SK-N-SH (cell line): Measurements from ENCODE around the gene RHOBTB1. TPM values are rescaled to one million over a fixed set of nuclear protein-coding genes. Genes with fewer than 3 reads are reported as not detected.

Experiments used
- CTCF ChIA-PET: fragments of 300-600, 350-600 bp; formaldehyde crosslinking; extraction: SDS; loops from one replicate; lab custom pipeline; 2021; lab: Yijun Ruan, JAX
- POLR2A ChIA-PET: fragments of 350-600 bp; sonication (Branson Sonifier 250); formaldehyde crosslinking; extraction: SDS; loops from one replicate; lab custom pipeline; 2020; ENCODE audit warnings: antibody characterized with exemption, inconsistent platforms; lab: Yijun Ruan, JAX
- DNase-seq: peaks from one replicate; pipeline ENCODE4 v3.0.0; 2012
- H2AFZ ChIP-seq: fragments of 200-600 bp; sonication (generic); 2 replicates; pipeline ENCODE4 v1.8.1; 2016; ENCODE audit warnings: antibody characterized with exemption, mild to moderate bottlenecking, low read depth
- H3F3A ChIP-seq: fragments of 200-600 bp; sonication (generic); replicated peaks from 2 replicates; pipeline ENCODE3; 2016; ENCODE audit warnings: antibody characterized with exemption, mild to moderate bottlenecking; ENCODE audit not compliant: insufficient read depth
- H3K27ac ChIP-seq, 2 experiments: fragments of 200-500 bp in 1 of 2; fragments of 200-600 bp in 1 of 2; sonication (Bioruptor generic) in 1 of 2; sonication (generic), shearing (Covaris generic) in 1 of 2; 2 replicates each; pipeline versions ENCODE4 v1.5.1 to v1.6.1; 2014 to 2016; ENCODE audit warnings: low read depth in 2 of 2, inconsistent platforms in 1 of 2, low read length in 1 of 2, mild to moderate bottlenecking in 1 of 2, mixed read lengths in 1 of 2
- H3K27me3 ChIP-seq: fragments of 200-600 bp; sonication (generic), shearing (Covaris generic); 2 replicates; pipeline ENCODE4 v1.6.1; 2016; ENCODE audit warnings: mixed run types; ENCODE audit not compliant: insufficient read depth
- H3K36me3 ChIP-seq, 2 experiments: fragments of 200-500 bp in 1 of 2; fragments of 200-600 bp in 1 of 2; sonication (Bioruptor generic) in 1 of 2; sonication (generic) in 1 of 2; replicated peaks in 1 of 2; 2 replicates each; pipeline versions ENCODE3 to v1.5.1; 2014 to 2016; ENCODE audit warnings: low read length in 1 of 2, mild to moderate bottlenecking in 1 of 2; ENCODE audit not compliant: insufficient read depth in 2 of 2, control insufficient read depth in 1 of 2
- H3K4me1 ChIP-seq, 2 experiments: fragments of 200-500 bp in 1 of 2; fragments of 200-600 bp in 1 of 2; sonication (Bioruptor generic) in 1 of 2; sonication (generic), shearing (Covaris generic) in 1 of 2; 2 replicates each; pipeline versions ENCODE4 v1.5.1 to v1.6.1; 2014 to 2016; ENCODE audit warnings: low read depth in 1 of 2, low read length in 1 of 2, mixed run types in 1 of 2; ENCODE audit not compliant: insufficient read depth in 2 of 2, control insufficient read depth in 1 of 2
- H3K4me2 ChIP-seq: fragments of 200-600 bp; sonication (generic), shearing (Covaris generic); 2 replicates; pipeline ENCODE4 v1.6.1; 2017; ENCODE audit warnings: mixed run types
- H3K4me3 ChIP-seq, 2 experiments: fragments of 200-500 bp in 1 of 2; fragments of 200-600 bp in 1 of 2; sonication (Bioruptor generic) in 1 of 2; sonication (generic), shearing (Covaris generic) in 1 of 2; 2 replicates each; pipeline versions ENCODE4 v1.5.1 to v1.8.1; 2014 to 2016; ENCODE audit warnings: low read depth in 2 of 2, inconsistent platforms in 1 of 2, low read length in 1 of 2, mild to moderate bottlenecking in 1 of 2, mixed read lengths in 1 of 2, moderate library complexity in 1 of 2
- H3K79me2 ChIP-seq: fragments of 200-600 bp; sonication (generic); 2 replicates; pipeline ENCODE4 v1.8.1; 2017; ENCODE audit warnings: mild to moderate bottlenecking; ENCODE audit not compliant: insufficient read depth
- H3K9ac ChIP-seq: fragments of 200-600 bp; sonication (generic); 2 replicates; pipeline ENCODE4 v1.6.1; 2017; ENCODE audit warnings: mixed run types
- H3K9me2 ChIP-seq: fragments of 200-600 bp; sonication (generic); 2 replicates; pipeline ENCODE4 v1.6.1; 2017; ENCODE audit warnings: mixed run types
- H3K9me3 ChIP-seq: fragments of 200-600 bp; sonication (generic); 2 replicates; pipeline ENCODE4 v1.6.1; 2017; ENCODE audit warnings: mixed run types, mild to moderate bottlenecking, moderate library complexity
- H4K20me1 ChIP-seq: fragments of 200-600 bp; sonication (generic); 2 replicates; pipeline ENCODE4 v1.6.1; 2017; ENCODE audit warnings: mild to moderate bottlenecking, mixed run types; ENCODE audit not compliant: insufficient read depth
- ELF1 ChIP-seq: IDR thresholded peaks from 2 replicates; pipeline ENCODE4 v1.4.0; 2012
- EP300 ChIP-seq, 2 experiments: IDR thresholded peaks; 2 replicates each; pipeline versions ENCODE4 v1.4.0 to v1.6.1; 2012; ENCODE audit warnings: borderline replicate concordance in 1 of 2, low read depth in 1 of 2, low read length in 1 of 2
- EZH2phosphoT487 ChIP-seq: fragments of 200-600 bp; sonication (generic); IDR thresholded peaks from 2 replicates; pipeline ENCODE4 v1.6.1; 2017; ENCODE audit warnings: low read depth, mixed run types, mild to moderate bottlenecking, antibody characterized with exemption, moderate library complexity, borderline replicate concordance
- FOSL2 ChIP-seq: IDR thresholded peaks from 2 replicates; pipeline ENCODE4 v1.4.0; 2012; ENCODE audit warnings: low read depth, mild to moderate bottlenecking, moderate library complexity, borderline replicate concordance
- GABPA ChIP-seq: IDR thresholded peaks from 2 replicates; pipeline ENCODE4 v1.4.0; 2012; ENCODE audit warnings: low read depth, mild to moderate bottlenecking
- GATA2 ChIP-seq: sonication (generic); formaldehyde crosslinking; IDR thresholded peaks from 2 replicates; pipeline ENCODE4 v1.5.0; 2020; ENCODE audit warnings: mild to moderate bottlenecking, missing genetic modification reagents
- JUND ChIP-seq: IDR thresholded peaks from 2 replicates; pipeline ENCODE4 v1.4.0; 2012
- MAX ChIP-seq: IDR thresholded peaks from 2 replicates; pipeline ENCODE4 v1.4.0; 2012; ENCODE audit warnings: low read depth
- MEF2A ChIP-seq: IDR thresholded peaks from 2 replicates; pipeline ENCODE4 v1.4.0; 2012; ENCODE audit warnings: low read depth, borderline replicate concordance
- MXI1 ChIP-seq: IDR thresholded peaks from 2 replicates; pipeline ENCODE4 v1.6.1; 2012; ENCODE audit warnings: mild to moderate bottlenecking, low read depth, low read length, improper control_type of control experiment
- POLR2AphosphoS5 ChIP-seq: IDR thresholded peaks from 2 replicates; pipeline ENCODE4 v1.6.1; 2012; ENCODE audit warnings: low read depth, low read length
- RCOR1 ChIP-seq: fragments of 150-350 bp; IDR thresholded peaks from 2 replicates; pipeline ENCODE4 v1.6.1; 2017; ENCODE audit warnings: antibody characterized with exemption, low read length
- SIN3A ChIP-seq: IDR thresholded peaks from 2 replicates; pipeline ENCODE4 v1.6.1; 2012; ENCODE audit warnings: low read depth, mild to moderate bottlenecking, low read length, moderate library complexity, borderline replicate concordance
- TAF1 ChIP-seq: IDR thresholded peaks from 2 replicates; pipeline ENCODE4 v1.6.1; 2012; ENCODE audit warnings: low read depth, mild to moderate bottlenecking, low read length, moderate library complexity, borderline replicate concordance
- TCF12 ChIP-seq: IDR thresholded peaks from 2 replicates; pipeline ENCODE4 v1.4.0; 2012
- TEAD4 ChIP-seq: IDR thresholded peaks from 2 replicates; pipeline ENCODE4 v1.4.0; 2012; ENCODE audit warnings: mild to moderate bottlenecking, borderline replicate concordance; ENCODE audit not compliant: insufficient read depth
- WGBS: methylation state at CpG from one replicate; pipeline ENCODE4 v1.1.6; 2017; ENCODE audit warnings: low lambda C conversion rate; 5-methylcytosine and 5-hydroxymethylcytosine counted together
- polyA plus RNA-seq, 3 experiments: library from polyadenylated mRNA; depleted of rRNA; stranded (reverse); fragments of >200 nt; gene quantifications; 2 replicates each; pipeline ENCODE4 v1.2.3, GENCODE V29; 2012
- TF ChIP-seq, protein P1 (sequence below): IDR thresholded peaks from 2 replicates; pipeline ENCODE4 v1.4.0; 2012; ENCODE audit warnings: low read depth, borderline replicate concordance
- TF ChIP-seq, protein P2 (sequence below): fragments of 150-350 bp; IDR thresholded peaks from 2 replicates; pipeline ENCODE4 v1.6.1; 2017; ENCODE audit warnings: antibody characterized with exemption, low read length, low read depth, borderline replicate concordance
- TF ChIP-seq, protein P3 (sequence below): IDR thresholded peaks from 2 replicates; pipeline ENCODE4 v1.4.0; 2012; ENCODE audit warnings: low read depth, borderline replicate concordance
- TF ChIP-seq, protein P4 (sequence below): fragments of 150-350 bp; IDR thresholded peaks from 2 replicates; pipeline ENCODE4 v1.6.1; 2016; ENCODE audit warnings: mild to moderate bottlenecking, low read depth, low read length

RHOBTB1 gene
- polyA plus RNA-seq, 1 of the 3 experiments (the other 2 are of a cell fraction): 10.5 TPM

DNA sequence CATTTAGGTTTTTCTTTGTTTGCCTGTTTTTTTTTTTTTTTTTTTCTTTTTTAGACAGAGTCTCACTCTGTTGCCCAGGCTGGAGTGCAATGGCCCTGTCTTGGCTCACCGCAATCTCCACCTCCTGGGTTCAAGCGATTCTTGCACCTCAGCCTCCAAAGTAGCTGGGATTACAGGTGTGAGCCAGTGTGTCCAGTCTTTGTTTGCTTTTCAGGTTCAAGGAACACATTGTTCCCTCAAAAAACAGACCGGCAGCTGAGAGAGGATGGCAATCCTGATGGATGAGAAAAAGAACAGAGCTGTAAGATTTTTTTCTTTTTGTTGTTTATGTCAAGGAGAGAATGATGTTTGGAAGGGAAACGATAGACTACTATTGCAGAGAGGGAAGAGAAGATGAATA lies 23.3 kb upstream of the RHOBTB1 start:
- H3K79me2 ChIP-seq: no peaks in the 10 kb centered on the region
- H3K9ac ChIP-seq: no peak overlapping the region
- no peaks in the 10 kb centered on the region for H3K9me3 ChIP-seq
- no peak overlapping the region for H3K4me3 ChIP-seq
- TF ChIP-seq SIN3A: no peak
- TF ChIP-seq, protein P1, sequence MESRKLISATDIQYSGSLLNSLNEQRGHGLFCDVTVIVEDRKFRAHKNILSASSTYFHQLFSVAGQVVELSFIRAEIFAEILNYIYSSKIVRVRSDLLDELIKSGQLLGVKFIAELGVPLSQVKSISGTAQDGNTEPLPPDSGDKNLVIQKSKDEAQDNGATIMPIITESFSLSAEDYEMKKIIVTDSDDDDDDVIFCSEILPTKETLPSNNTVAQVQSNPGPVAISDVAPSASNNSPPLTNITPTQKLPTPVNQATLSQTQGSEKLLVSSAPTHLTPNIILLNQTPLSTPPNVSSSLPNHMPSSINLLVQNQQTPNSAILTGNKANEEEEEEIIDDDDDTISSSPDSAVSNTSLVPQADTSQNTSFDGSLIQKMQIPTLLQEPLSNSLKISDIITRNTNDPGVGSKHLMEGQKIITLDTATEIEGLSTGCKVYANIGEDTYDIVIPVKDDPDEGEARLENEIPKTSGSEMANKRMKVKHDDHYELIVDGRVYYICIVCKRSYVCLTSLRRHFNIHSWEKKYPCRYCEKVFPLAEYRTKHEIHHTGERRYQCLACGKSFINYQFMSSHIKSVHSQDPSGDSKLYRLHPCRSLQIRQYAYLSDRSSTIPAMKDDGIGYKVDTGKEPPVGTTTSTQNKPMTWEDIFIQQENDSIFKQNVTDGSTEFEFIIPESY: no peak
- no peak for TF ChIP-seq TCF12
- no peak for TF ChIP-seq FOSL2
- TF ChIP-seq JUND: no peak
- TF ChIP-seq, all 33 proteins: peak for 0
- Histone ChIP-seq H3K27me3 (no peaks in the 10 kb centered on the region), H2AFZ (no peak overlapping the region), H3F3A (peaks cover 27% of the 10 kb centered on the region), H4K20me1 (no peaks in the 10 kb centered on the region), H3K4me2 (no peak overlapping the region), H3K4me1 (peaks cover 3 to 19% of the 10 kb centered on the region in 2 experiments; a peak in 3 of 4 replicates), H3K9me2 (no peaks in the 10 kb centered on the region), H3K27ac (no peak overlapping the region), H3K36me3 (no peaks in the 10 kb centered on the region)
- DNase-seq: no peak
- POLR2A ChIA-PET: no interaction called here
- WGBS: 92% methylated on average over 4 of the region's 4 CpGs
- CTCF ChIA-PET: interaction anchor here (1.1 kb wide), 1 partner anchor 8 kb away, joined by 3 read pairs; no protein-coding TSS in a partner anchor

DNA sequence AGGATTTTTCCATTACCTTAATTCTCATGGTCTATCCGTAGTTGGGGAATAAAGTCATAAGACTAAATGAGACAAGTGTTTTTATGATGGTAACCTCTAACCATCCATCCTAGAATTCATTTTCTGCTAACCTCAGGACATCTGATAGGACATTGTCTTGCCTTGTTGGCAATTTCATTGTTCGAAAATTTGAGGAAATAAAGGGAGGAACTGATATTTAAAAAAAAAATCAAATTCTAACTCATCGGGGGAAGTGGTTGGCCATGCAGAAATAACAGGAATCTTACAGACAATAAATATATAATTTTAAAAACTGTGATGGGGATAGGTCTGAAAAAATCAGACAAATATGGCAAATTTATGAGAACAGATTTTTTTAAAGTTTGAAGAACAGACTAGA lies 21.7 kb upstream of the RHOBTB1 start:
- Histone ChIP-seq H3K4me2 (no peak overlapping the region), H3K27ac (no peak overlapping the region), H4K20me1 (no peaks in the 10 kb centered on the region), H3K79me2 (no peaks in the 10 kb centered on the region), H3K36me3 (no peaks in the 10 kb centered on the region), H3K27me3 (no peaks in the 10 kb centered on the region), H3K9me3 (no peaks in the 10 kb centered on the region), H3K4me1 (peaks cover 7 to 19% of the 10 kb centered on the region in 2 experiments), H3K9ac (no peak overlapping the region), H2AFZ (no peak overlapping the region), H3F3A (peaks cover 27% of the 10 kb centered on the region), H3K4me3 (no peak overlapping the region), H3K9me2 (no peaks in the 10 kb centered on the region)
- TF ChIP-seq MAX: no peak
- no peak for TF ChIP-seq MEF2A
- TF ChIP-seq GABPA: no peak
- TF ChIP-seq EP300 (IDR thresholded peaks at IDR 0.05; ENCODE audit: borderline replicate concordance in 1 of 2, low read depth in 1 of 2, low read length in 1 of 2): no peak
- TF ChIP-seq, protein P2, sequence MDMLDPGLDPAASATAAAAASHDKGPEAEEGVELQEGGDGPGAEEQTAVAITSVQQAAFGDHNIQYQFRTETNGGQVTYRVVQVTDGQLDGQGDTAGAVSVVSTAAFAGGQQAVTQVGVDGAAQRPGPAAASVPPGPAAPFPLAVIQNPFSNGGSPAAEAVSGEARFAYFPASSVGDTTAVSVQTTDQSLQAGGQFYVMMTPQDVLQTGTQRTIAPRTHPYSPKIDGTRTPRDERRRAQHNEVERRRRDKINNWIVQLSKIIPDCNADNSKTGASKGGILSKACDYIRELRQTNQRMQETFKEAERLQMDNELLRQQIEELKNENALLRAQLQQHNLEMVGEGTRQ: no peak
- TF ChIP-seq SIN3A: no peak
- TF ChIP-seq TAF1: no peak
- TF ChIP-seq, protein P3, sequence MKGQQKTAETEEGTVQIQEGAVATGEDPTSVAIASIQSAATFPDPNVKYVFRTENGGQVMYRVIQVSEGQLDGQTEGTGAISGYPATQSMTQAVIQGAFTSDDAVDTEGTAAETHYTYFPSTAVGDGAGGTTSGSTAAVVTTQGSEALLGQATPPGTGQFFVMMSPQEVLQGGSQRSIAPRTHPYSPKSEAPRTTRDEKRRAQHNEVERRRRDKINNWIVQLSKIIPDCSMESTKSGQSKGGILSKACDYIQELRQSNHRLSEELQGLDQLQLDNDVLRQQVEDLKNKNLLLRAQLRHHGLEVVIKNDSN: no peak
- no peak for TF ChIP-seq GATA2 (CRISPR knock-in tag)
- TF ChIP-seq RCOR1: no peak
- TF ChIP-seq, protein P4, sequence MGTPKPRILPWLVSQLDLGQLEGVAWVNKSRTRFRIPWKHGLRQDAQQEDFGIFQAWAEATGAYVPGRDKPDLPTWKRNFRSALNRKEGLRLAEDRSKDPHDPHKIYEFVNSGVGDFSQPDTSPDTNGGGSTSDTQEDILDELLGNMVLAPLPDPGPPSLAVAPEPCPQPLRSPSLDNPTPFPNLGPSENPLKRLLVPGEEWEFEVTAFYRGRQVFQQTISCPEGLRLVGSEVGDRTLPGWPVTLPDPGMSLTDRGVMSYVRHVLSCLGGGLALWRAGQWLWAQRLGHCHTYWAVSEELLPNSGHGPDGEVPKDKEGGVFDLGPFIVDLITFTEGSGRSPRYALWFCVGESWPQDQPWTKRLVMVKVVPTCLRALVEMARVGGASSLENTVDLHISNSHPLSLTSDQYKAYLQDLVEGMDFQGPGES: no peak
- no peak for TF ChIP-seq EZH2phosphoT487
- no peak for TF ChIP-seq JUND
- no peak for TF ChIP-seq ELF1
- TF ChIP-seq POLR2AphosphoS5: no peak
- no peak for TF ChIP-seq TEAD4
- TF ChIP-seq MXI1: no peak
- ChIA-PET CTCF (no interaction called here), POLR2A (no interaction called here)
- WGBS: 93% methylated on average over 3 of the region's 3 CpGs
- DNase-seq: no peak
